Stimulated activated CD4-positive, alpha-beta T cell treated with anti-CD3 and anti-CD28 coated beads, Interleukin-1b, Interleukin-23, amount 100 ng/mL, for 1 hour (primary cell): ENCODE measurements around the gene ZG16B.

Experiments used
- DNase-seq, 2 donors: peaks; one replicate each; pipeline ENCODE4 v3.0.0-alpha.2; 2020; ENCODE audit warnings: low read depth in 2 of 2

The ZG16B gene

GRCh38 chr16:2825049-2825742 lies 4.9 kb upstream of the ZG16B start:
- no peak for DNase-seq

GRCh38 chr16:2825906-2826305 lies 4.2 kb upstream of the ZG16B start:
- no peak for DNase-seq

- no peak for DNase-seq
Measured at GRCh38 chr16:2826591-2827373, 3.3 kb upstream of the ZG16B start.

- no peak for DNase-seq
Measured at GRCh38 chr16:2827374-2827791, 2.7 kb upstream of the ZG16B start.

- DNase-seq, result no peak
Measured at GRCh38 chr16:2827831-2828520, 2.1 kb upstream of the ZG16B start.

- no peak for DNase-seq
Measured at GRCh38 chr16:2828521-2828840, 1.6 kb upstream of the ZG16B start.

GRCh38 chr16:2828876-2829430 lies 1.1 kb upstream of the ZG16B start:
- no peak for DNase-seq

GRCh38 chr16:2830355-2830695 lies 222 bp downstream of the ZG16B start:
- DNase-seq, result no peak

- DNase-seq, result no peak
Measured at GRCh38 chr16:2831203-2831602, 1.1 kb downstream of the ZG16B start.

GRCh38 chr16:2833776-2834175 lies 3.7 kb downstream of the ZG16B start:
- DNase-seq, result no peak

- DNase-seq, result no peak
Measured at GRCh38 chr16:2834968-2835367, 4.9 kb downstream of the ZG16B start.

GRCh38 chr16:2835638-2836493 lies 5.8 kb downstream of the ZG16B start:
- no peak for DNase-seq

GRCh38 chr16:2836646-2837508 lies 6.8 kb downstream of the ZG16B start:
- DNase-seq, result no peak

- DNase-seq, result peak in 1 of 2 donors; percentile 21
Measured at GRCh38 chr16:2838928-2839327, 8.8 kb downstream of the ZG16B start.

- no peak for DNase-seq
Measured at GRCh38 chr16:2839650-2840450, 9.7 kb downstream of the ZG16B start.

- no peak for DNase-seq
Measured at GRCh38 chr16:2840914-2841313, 10.8 kb downstream of the ZG16B start.

GRCh38 chr16:2841606-2842339 lies 11.7 kb downstream of the ZG16B start:
- no peak for DNase-seq

GRCh38 chr16:2842340-2843000 lies 12.4 kb downstream of the ZG16B start:
- DNase-seq, result peak; percentile 32 to 62

GRCh38 chr16:2843526-2843925 lies 13.4 kb downstream of the ZG16B start:
- no peak for DNase-seq
